ENCODE results near the gene ADGRD2.

Gene ADGRD2

DNA sequence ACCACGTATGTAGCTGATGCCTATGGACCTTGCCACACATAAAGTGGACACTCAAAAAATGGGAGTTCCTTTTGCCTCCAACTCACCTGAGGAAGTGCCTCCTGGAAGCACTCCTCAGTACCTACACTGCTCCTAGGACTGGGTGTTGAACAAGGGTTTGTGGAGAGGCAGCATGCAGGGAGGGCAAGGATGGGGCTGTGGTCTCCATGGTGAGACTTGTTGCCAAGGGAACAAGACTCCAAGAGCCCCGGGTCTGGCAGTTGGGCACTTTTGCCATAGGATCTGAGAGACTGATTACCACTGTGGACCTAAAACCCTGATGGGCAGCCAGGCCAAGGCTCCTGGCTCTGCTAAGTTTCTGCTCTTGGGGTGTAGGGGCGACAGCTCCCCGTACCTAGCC, 63.9 kb downstream of the ADGRD2 start:
- DNase-seq = no peak

DNA sequence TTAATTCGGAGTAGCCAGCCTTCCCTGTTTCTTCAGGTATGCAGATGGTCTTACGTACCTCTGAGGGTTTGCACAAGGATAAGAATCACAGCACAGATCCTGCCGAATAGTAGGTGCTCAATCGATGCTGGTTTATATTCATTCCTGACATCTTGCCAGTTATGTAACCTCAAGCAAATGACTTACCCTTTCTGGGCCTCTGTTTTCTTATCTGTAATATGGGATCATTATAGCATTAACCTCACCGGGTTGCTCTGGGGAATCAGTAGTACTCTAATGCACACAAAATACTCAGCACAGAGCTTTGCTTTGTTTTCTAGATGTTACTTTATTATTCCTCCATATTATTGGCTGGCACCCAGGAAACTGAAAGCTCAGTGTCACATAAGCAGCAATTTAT, 64.6 kb downstream of the ADGRD2 start:
- no peak for DNase-seq

DNA sequence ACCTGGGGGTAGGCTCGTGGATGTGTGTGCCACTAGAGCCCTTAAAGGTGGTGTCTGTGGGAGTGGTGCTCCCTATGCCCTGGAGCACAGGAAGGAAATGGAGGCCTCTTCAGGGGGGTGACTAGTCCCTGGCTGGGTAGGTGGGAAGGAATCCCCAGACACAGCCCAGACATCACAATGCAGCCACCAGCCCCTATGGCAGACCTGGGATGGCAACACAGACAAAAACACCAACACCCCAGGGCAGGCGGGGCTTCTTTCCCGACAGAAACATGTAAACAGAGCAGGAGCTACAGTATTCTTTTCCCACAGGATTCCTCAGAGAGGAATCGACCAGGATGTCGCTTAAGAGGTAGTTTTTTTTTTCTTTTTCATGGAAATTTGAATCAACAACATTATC, 67.3 kb downstream of the ADGRD2 start:
- DNase-seq = no peak

DNA sequence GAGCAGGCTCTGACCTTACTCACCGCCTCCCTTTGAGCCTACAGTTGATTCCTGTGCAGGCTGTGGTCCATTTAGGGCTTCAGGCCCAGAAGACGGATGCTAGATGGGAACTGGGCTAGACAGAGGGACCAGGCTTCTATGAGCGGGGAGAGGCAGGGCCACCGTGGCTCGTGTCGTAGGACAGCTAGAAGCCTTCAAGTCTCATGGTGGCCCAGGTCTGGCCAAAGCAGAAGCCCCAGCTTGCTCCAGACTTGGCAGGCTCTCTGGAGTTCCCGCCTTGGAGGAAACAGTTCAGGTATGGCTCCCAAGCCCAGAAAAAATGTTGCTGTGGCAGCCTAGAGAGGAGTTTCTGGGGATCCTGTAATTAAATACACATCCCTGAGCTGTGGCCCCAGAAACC, 67.9 kb downstream of the ADGRD2 start:
- DNase-seq = no peak

DNA sequence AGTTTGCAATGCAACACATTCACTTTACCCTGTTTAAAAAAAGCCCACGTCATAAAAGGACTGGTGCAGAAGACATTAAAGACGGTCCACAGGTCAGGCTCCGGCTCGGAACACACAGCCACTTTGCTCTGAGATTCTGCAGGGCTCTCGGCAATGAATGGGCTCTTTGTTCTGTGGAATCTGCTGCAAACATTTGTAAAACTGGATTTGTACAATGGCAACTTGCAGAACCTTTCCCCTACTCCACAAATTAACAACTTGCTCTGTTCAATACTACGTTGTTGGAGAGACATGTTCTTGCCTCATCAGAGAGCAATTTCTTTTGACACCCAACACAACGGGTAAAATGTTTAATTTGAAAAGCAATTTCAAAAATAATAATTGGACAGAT, 70.0 kb downstream of the ADGRD2 start:
- DNase-seq = no peak

DNA sequence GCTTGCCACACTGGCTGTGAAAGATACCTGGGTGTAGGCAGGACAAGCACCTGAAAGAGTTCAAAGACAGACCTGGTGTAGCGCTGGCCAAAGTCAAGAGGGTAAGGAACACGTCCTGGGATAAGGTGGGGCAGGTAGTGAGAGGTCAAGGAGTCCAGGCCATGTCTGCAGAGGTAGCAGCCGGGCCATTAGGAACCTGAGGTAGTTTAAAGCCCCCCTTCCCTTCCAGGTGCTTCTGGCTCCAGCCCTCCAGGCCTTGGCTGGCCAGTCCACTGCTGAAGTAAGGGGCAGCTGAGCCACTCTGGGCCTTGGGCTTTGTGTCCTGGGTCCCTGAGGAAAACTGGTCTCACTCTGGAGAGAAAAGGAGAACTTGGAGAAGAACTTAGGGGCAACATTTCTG, 70.9 kb downstream of the ADGRD2 start:
- DNase-seq = no peak

DNA sequence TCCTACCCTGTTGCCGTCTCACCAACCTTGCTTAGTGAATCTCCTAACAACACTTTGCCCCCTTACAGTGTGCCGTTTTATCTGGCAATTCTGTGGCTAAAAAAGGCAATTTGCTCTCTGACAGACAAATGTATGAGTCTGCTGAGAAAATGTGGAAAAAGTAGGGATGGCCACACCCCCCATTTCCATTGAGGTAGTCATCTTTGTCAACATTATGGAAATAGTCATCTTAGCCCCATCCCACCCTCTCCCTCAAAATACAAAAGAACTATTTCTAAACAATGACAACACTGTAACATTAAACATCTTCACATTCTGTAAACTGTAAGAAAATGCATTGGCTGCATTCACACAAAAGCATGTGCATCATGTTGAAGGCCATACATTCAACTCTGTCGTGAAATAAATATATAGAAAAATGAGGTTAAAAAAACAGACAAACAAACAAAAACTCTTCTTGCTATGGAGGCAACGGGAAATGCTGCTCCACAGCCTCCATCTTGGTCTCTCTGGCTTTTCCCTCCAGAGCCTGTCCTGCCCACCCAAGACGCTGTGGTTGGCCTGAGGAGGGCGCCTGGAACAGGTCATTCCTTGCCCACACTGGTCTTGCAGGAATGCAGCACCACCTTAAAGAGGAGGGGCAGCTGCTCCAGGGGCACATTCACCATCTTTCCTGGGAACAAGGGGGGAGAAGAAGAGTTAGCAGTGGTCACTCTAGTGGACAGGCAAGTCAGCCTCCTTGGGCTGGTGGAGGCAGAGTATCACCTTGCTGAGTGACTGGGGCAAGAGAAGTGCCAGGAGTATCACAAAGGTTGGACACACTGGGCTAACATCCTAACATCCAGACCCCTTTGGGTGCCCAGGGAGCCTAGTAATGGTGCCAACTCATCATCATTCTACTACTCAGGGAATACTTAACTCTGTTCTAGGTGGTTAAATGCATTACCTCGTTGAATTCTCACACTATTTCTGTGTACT, 72.2 kb downstream of the ADGRD2 start:
- no peak for DNase-seq

DNA sequence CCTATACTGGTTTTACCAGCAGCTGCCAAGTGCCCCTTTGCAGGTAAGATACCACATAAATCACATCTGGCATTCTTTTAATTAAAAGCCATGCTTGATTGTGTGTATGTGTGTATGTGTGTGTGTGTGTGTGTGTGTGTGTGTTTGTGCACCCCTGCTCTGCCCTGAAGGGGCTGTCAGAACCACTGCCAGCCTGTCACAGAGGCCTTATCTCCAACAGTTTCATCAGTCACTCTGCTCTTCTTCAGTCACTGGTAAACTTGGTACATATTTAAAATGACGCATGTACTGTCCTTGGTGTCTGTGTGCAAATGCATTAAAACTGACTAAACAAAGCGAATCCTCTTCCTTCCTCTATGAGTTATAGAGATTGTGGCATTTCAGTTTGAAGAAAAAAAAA, 75.9 kb downstream of the ADGRD2 start:
- no peak for DNase-seq

DNA sequence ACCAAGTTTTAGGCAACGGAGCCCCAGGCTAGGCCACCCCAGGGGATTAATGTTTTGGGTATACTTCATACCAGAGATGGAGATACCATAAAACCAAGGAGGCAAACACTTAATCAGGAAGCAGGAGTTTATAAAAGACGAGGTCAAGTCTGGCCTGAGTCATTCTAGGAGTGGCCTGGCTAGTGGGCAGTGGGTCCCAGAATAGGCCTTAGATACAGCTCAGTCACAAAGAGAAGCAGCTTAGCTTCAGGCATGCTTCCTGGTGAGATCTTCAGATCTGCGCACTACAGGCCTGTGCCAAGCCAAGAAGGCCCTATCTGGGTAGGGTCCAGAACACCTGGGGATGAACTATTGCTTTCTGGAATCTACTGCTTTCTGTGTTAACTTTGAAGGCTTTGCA, 77.5 kb downstream of the ADGRD2 start:
- no peak for DNase-seq

Measured in stimulated activated CD4-positive, alpha-beta T cell treated with anti-CD3 and anti-CD28 coated beads, Interleukin-1b, Interleukin-23, amount 100 ng/mL, for 48 hours (primary cell).